ENCODE results near the gene TFIP11.

The TFIP11 gene

DNA sequence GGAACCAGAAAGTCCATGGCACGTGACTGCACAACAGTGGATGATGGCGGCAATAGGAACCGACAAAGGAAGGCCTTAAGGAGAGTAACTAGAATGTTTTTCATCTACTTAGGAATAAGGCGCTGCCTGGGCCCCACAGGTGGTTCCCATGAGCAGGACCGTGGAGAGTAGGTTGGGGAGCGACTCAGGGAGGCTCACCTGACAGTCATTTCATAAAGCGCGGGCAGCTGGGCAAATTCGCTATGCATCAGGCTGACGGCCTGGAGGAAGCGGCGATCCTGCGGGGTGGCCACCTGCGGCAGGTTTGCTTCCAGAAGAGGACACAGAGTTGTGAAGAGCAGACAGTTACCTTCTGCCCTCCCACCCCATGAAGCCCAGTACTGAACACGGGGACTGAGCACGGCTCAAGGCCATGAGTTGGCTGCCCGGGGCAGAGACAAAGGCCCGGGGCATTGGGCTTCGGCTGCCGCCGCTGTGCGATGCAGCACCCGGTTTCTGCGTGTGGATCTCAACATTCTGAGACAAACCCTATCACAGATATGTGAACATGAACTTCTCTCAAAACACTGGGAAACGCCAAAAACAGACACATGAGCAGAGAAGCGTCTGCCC, 54.5 kb downstream of the TFIP11 start:
- peaks cover 16 to 78% of the 10 kb centered on the region in 2 experiments; a peak in 2 of 3 replicates for H3K36me3 ChIP-seq (ENCODE audit: control insufficient read depth in 2 of 2, insufficient read depth in 1 of 2, low read length in 2 of 2)
- no peaks in the 10 kb centered on the region for H3K9me3 ChIP-seq (ENCODE audit: control insufficient read depth, insufficient read depth, low read depth, low read length)
- no peaks in the 10 kb centered on the region; the same call in 1 of the 2 replicates for H3K4me1 ChIP-seq (ENCODE audit: control insufficient read depth, insufficient read depth, low read length)
- TF ChIP-seq SP3 (tag by site-specific recombination; IDR thresholded peaks at IDR 0.05): no peak
- peak; percentile 68 for TF ChIP-seq SCRT1 (tag by site-specific recombination; IDR thresholded peaks at IDR 0.05; ENCODE audit: borderline replicate concordance)
- peak; percentile 77 for TF ChIP-seq SCRT2 (tag by site-specific recombination; IDR thresholded peaks at IDR 0.05)
- POLR2A ChIA-PET: interaction anchor here (0.7 kb wide), 1 partner anchor 20 kb away, joined by 3 read pairs; no protein-coding TSS in a partner anchor
- no peak overlapping the region for H3K27ac ChIP-seq (ENCODE audit: extremely low read depth, low read depth, low read length)
- CTCF ChIA-PET: interaction anchor here (1.2 to 10.4 kb wide), 3 partner anchors 59 to 93 kb away, joined by 4 to 267 read pairs (median 195); no protein-coding TSS in a partner anchor
- H3K4me3 ChIP-seq (ENCODE audit: low read depth, low read length): no peak overlapping the region

DNA sequence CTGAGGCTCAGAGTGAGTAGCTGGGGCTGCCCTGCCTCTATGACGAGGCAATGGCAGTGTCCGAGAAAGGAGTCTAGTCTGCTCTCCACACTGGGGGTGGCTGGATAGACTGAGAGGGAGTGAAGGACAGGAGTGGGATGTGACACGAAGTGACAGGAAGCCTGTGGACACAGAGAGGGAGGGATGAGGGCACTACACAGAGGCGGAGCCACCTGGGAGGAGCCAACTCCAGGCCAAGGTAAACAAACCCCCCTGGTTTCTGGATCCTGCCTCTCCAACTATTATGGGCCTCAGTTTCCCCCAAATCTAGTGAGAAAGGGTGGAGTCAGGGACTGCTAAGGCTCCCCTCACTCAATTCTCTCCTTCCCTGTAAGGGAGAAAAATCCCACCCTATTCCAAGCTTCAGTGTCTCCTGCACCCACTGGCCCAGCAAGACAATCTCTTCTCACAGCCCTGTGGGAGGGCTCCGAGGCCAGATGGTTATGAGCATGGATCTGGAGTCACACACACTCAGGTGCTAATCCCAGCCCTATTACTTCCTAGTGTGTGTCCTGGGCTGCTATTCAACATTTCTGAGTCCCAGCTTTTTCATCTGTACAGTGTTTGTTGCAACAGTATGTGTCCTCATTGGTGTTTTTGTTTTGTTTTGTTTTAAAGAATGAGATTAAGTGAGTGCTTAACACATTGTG, 58.3 kb downstream of the TFIP11 start:
- Histone ChIP-seq H3K4me3 (ENCODE audit: low read depth, low read length) (no peak overlapping the region), H3K27ac (ENCODE audit: extremely low read depth, low read depth, low read length) (no peak overlapping the region), H3K36me3 (ENCODE audit: control insufficient read depth in 2 of 2, insufficient read depth in 1 of 2, low read length in 2 of 2) (peaks cover 12 to 76% of the 10 kb centered on the region in 2 experiments; a peak in 2 of 3 replicates), H3K9me3 (ENCODE audit: control insufficient read depth, insufficient read depth, low read depth, low read length) (no peaks in the 10 kb centered on the region), H3K4me1 (ENCODE audit: control insufficient read depth, insufficient read depth, low read length) (no peaks in the 10 kb centered on the region)
- TF ChIP-seq ZNF175 (tag by site-specific recombination; IDR thresholded peaks at IDR 0.05) (no peak), ZNF624 (tag by site-specific recombination; IDR thresholded peaks at IDR 0.05) (no peak), ZIC2 (tag by site-specific recombination; IDR thresholded peaks at IDR 0.05) (no peak), ZNF791 (tag by site-specific recombination; IDR thresholded peaks at IDR 0.05) (no peak), ZNF174 (tag by site-specific recombination; IDR thresholded peaks at IDR 0.05) (no peak), ZNF350 (tag by site-specific recombination; IDR thresholded peaks at IDR 0.05) (no peak), ZNF558 (tag by site-specific recombination; IDR thresholded peaks at IDR 0.05) (no peak), ZNF394 (tag by site-specific recombination; IDR thresholded peaks at IDR 0.05; ENCODE audit: borderline replicate concordance) (no peak), ZNF157 (tag by site-specific recombination; IDR thresholded peaks at IDR 0.05) (no peak), ZFP37 (tag by site-specific recombination; IDR thresholded peaks at IDR 0.05) (no peak), ZNF555 (tag by site-specific recombination; conservative IDR thresholded peaks at IDR 0.05) (no peak), ZSCAN16 (tag by site-specific recombination; IDR thresholded peaks at IDR 0.05) (no peak), ZNF10 (tag by site-specific recombination; IDR thresholded peaks at IDR 0.05) (no peak), ZBTB1 (tag by site-specific recombination; IDR thresholded peaks at IDR 0.05) (no peak), ZNF211 (tag by site-specific recombination; IDR thresholded peaks at IDR 0.05; ENCODE audit: low read depth) (no peak)
- TF ChIP-seq, protein P1, sequence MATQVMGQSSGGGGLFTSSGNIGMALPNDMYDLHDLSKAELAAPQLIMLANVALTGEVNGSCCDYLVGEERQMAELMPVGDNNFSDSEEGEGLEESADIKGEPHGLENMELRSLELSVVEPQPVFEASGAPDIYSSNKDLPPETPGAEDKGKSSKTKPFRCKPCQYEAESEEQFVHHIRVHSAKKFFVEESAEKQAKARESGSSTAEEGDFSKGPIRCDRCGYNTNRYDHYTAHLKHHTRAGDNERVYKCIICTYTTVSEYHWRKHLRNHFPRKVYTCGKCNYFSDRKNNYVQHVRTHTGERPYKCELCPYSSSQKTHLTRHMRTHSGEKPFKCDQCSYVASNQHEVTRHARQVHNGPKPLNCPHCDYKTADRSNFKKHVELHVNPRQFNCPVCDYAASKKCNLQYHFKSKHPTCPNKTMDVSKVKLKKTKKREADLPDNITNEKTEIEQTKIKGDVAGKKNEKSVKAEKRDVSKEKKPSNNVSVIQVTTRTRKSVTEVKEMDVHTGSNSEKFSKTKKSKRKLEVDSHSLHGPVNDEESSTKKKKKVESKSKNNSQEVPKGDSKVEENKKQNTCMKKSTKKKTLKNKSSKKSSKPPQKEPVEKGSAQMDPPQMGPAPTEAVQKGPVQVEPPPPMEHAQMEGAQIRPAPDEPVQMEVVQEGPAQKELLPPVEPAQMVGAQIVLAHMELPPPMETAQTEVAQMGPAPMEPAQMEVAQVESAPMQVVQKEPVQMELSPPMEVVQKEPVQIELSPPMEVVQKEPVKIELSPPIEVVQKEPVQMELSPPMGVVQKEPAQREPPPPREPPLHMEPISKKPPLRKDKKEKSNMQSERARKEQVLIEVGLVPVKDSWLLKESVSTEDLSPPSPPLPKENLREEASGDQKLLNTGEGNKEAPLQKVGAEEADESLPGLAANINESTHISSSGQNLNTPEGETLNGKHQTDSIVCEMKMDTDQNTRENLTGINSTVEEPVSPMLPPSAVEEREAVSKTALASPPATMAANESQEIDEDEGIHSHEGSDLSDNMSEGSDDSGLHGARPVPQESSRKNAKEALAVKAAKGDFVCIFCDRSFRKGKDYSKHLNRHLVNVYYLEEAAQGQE (tag by site-specific recombination; IDR thresholded peaks at IDR 0.05): no peak
- TF ChIP-seq, protein P2, sequence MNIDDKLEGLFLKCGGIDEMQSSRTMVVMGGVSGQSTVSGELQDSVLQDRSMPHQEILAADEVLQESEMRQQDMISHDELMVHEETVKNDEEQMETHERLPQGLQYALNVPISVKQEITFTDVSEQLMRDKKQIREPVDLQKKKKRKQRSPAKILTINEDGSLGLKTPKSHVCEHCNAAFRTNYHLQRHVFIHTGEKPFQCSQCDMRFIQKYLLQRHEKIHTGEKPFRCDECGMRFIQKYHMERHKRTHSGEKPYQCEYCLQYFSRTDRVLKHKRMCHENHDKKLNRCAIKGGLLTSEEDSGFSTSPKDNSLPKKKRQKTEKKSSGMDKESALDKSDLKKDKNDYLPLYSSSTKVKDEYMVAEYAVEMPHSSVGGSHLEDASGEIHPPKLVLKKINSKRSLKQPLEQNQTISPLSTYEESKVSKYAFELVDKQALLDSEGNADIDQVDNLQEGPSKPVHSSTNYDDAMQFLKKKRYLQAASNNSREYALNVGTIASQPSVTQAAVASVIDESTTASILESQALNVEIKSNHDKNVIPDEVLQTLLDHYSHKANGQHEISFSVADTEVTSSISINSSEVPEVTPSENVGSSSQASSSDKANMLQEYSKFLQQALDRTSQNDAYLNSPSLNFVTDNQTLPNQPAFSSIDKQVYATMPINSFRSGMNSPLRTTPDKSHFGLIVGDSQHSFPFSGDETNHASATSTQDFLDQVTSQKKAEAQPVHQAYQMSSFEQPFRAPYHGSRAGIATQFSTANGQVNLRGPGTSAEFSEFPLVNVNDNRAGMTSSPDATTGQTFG (tag by site-specific recombination; IDR thresholded peaks at IDR 0.05; ENCODE audit: borderline replicate concordance): no peak
- TF ChIP-seq, protein P3, sequence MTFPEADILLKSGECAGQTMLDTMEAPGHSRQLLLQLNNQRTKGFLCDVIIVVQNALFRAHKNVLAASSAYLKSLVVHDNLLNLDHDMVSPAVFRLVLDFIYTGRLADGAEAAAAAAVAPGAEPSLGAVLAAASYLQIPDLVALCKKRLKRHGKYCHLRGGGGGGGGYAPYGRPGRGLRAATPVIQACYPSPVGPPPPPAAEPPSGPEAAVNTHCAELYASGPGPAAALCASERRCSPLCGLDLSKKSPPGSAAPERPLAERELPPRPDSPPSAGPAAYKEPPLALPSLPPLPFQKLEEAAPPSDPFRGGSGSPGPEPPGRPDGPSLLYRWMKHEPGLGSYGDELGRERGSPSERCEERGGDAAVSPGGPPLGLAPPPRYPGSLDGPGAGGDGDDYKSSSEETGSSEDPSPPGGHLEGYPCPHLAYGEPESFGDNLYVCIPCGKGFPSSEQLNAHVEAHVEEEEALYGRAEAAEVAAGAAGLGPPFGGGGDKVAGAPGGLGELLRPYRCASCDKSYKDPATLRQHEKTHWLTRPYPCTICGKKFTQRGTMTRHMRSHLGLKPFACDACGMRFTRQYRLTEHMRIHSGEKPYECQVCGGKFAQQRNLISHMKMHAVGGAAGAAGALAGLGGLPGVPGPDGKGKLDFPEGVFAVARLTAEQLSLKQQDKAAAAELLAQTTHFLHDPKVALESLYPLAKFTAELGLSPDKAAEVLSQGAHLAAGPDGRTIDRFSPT (tag by site-specific recombination; IDR thresholded peaks at IDR 0.05): no peak
- TF ChIP-seq, protein P4, sequence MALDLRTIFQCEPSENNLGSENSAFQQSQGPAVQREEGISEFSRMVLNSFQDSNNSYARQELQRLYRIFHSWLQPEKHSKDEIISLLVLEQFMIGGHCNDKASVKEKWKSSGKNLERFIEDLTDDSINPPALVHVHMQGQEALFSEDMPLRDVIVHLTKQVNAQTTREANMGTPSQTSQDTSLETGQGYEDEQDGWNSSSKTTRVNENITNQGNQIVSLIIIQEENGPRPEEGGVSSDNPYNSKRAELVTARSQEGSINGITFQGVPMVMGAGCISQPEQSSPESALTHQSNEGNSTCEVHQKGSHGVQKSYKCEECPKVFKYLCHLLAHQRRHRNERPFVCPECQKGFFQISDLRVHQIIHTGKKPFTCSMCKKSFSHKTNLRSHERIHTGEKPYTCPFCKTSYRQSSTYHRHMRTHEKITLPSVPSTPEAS (tag by site-specific recombination; IDR thresholded peaks at IDR 0.05): no peak
- ChIA-PET POLR2A (no interaction called here), CTCF (interaction anchor here (0.8 to 1.3 kb wide), 2 partner anchors 9 to 89 kb away, joined by 3 to 5 read pairs; no protein-coding TSS in a partner anchor)

Data from HEK293 (cell line).